GM20000 (cell line): ENCODE data around the gene IL13RA1.
"Not testable (repeated sequence)": the region's sequence is repeated elsewhere in the genome, so short reads cannot be mapped to it uniquely, and the experiment has no call there.

Experiments
- DNase-seq: peaks from one replicate; pipeline ENCODE4 v3.0.0; 2012; ENCODE audit warnings: low spot score
- CTCF ChIP-seq: IDR thresholded peaks from 2 replicates; pipeline ENCODE4 v1.5.1; 2012; ENCODE audit warnings: mild to moderate bottlenecking, control low read depth; ENCODE audit errors: extremely low read depth, missing control alignments

IL13RA1 gene

DNA sequence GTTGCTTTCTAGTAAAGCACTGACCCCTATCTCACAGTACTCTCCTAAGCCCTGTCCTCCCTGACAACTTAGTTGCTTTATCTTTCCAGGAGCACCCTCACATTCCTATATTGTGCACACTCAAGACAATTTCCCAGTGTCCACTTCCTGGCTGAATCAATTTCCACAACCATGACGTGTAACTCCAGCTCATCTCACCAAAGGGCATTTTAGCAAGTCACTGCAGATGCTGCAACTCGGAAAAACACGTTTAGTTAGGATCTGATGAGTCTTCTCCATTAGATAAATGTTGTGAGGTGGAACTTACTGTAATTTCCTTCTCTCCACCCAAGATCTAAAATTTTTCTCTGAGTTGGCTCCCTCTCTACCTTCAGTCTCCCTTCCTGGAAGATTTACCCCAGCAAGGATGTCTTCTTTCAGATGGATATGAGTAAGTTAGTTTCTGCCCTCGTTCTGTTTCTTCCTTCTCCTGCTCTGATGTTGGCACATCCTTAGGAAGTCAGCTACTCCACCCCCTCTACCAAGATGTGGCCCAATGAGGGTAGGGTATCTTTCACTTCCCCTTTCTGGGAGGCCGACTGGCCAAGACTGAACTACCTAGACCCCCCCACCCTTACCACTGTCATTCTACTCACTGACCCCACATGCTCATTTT is 28.8 kb upstream of the IL13RA1 start:
- DNase-seq = no peak
- no peak for TF ChIP-seq CTCF

GRCh38 chrX:118702741-118703140 is 24.7 kb upstream of the IL13RA1 start:
- TF ChIP-seq CTCF = no peak
- DNase-seq = no peak

DNA sequence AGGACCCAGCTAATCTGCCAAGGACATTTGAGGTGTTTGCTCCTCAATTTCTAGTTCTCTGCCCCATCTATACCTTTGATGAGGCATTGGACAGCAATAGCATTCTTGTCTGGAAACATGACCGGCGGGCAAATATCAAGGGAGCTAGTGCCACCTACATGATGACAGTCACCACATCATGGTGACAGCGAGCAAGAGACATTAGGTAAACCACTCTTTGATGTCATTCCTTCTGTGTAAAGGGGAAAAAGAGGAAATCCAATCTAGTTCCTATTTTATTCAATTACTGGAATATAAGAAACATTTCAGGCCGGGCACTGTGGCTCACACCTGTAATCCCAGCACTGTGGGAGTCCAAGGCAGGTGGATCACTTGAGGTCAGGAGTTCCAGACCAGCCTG is 20.7 kb upstream of the IL13RA1 start:
- DNase-seq = no peak
- TF ChIP-seq CTCF = no peak

DNA sequence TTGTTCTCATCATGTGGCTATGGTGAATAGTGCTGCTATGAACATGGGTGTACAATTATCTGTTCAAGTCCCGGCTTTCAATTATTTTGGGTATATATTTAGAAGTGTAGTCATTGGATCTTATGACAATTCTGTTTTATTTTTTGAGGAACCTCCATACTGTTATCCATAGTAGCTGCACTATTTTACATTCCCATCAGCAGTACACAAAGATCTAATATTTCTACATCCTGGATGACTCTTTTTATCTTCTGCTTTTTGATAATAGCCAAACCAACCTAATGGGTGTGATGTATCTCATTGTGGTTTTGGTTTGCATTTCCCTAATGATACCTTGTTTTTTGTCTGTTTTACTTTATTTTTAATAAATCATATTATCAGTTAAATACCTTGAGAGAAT is 12.9 kb upstream of the IL13RA1 start:
- no peak for DNase-seq
- no peak for TF ChIP-seq CTCF

DNA sequence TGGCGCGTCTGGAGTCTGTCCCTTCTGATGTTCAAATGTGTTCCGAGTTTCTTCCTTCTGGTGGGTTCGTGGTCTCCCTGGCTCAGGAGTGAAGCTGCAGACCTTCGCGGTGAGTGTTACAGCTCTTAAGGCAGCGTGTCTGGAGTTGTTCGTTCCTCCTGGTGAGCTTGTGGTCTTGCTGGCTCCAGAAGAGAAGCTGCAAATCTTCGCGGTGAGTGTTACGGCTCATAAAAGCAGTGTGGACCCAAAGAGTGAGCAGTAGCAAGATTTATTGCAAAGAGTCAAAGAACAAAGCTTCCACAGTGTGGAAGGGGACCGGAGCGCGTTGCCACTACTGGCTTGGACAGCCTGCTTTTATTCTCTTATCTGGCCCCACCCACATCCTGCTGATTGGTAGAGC is 11.5 kb upstream of the IL13RA1 start:
- not testable (repeated sequence) for DNase-seq

- not testable (repeated sequence) for DNase-seq
These were observed 10.6 kb upstream of the IL13RA1 start for GRCh38 chrX:118716833-118717232.

DNA sequence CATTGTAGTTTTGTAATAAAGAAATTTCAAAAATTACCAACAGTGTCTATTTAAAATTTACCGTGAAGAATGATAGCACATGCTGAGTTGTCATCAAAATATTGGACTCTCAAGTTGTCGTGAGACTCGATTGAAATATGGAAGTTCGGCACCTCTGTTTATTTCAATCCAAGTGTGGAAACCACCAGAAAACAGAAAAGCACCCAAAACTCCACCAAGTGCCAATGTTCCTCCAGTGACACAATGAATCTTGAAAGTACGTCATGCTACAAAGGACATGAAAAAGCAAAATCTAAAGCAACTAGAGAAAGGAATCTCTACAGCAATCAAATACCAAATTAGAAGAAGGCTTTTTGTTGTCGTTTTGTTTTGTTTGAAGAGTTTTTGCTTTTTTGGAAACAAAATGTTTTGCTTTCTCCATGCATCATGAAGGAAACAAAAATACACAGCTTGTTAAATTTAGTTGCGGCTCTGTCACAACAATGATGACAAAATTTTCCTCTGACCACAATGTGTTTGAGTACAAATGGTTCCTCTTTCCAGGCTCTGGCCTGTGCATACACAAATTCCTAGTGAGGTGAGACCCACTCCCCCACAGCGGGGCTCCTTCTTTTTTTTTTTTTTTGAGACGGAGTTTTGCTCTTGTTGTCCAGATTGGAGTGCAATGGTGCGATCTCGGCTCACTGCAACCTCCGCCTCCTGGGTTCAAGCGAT is 9.6 kb upstream of the IL13RA1 start:
- no peak for TF ChIP-seq CTCF
- DNase-seq = no peak

DNA sequence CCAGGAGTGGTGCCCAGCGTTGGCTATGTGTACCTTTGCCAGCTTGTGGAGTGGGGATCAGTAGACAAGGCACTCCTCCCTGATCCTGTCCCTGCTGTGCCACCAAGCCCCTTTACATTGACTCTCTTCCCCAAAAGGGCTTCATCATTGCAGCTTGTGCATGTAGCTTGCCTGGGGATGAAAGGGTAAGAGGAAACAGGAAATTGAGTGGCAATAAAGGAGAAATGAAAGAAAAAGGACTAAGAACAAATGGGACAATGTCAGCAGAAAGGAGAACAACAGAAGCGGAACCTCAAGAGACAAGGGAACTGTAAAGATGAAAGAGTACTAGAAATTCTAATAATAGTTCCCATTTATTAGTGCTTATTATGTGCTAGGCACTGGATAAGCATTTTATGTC is 8.7 kb upstream of the IL13RA1 start:
- DNase-seq = no peak
- no peak for TF ChIP-seq CTCF
